ENCODE data around the gene CDCP2. TPM values are rescaled to one million over a fixed set of nuclear protein-coding genes. Genes with fewer than 3 reads are reported as not detected.
A peak's percentile ranks its signal among the peaks of the same experiment; 100 is the strongest.

CDCP2 gene
- total and polyA plus RNA-seq, 10 donors, result 0.23 to 1.6 (median 0.85) TPM; not detected in 3

GRCh38 chr1:54117815-54118563, 34.8 kb downstream of the CDCP2 start:
- TF ChIP-seq POLR2AphosphoS5 (IDR thresholded peaks at IDR 0.05), result no peak
- no peak for TF ChIP-seq CTCF (IDR thresholded peaks at IDR 0.05 in 8 of 11, conservative IDR thresholded peaks at IDR 0.05 in 3 of 11)
- TF ChIP-seq POLR2A (IDR thresholded peaks at IDR 0.05), result no peak
- Histone ChIP-seq H3K4me1 (peaks cover 0 to 24% (median 18%) of the 10 kb centered on the region in 6 donors), H3K27ac (no peak overlapping the region), H3K36me3 (no peaks in the 10 kb centered on the region), H3K9me3 (no peaks in the 10 kb centered on the region), H3K4me3 (no peak overlapping the region), H3K27me3 (replicated peaks in 1 of 7) (peaks cover 0 to 21% (median 0%) of the 10 kb centered on the region in 7 donors)
- intact Hi-C loops (cut with DNase I; ENCODE audit: low total_unique reads), result no loop called here
- 82 to 87% (median 86%) methylated on average over 11 of the region's 11 CpGs for WGBS, 5 donors
- DNase-seq, result peak; percentile 36

GRCh38 chr1:54115520-54115919, 37.3 kb downstream of the CDCP2 start:
- Histone ChIP-seq H3K36me3 (no peaks in the 10 kb centered on the region), H3K27me3 (replicated peaks in 1 of 7) (peaks cover 0 to 3% (median 0%) of the 10 kb centered on the region in 7 donors), H3K9me3 (no peaks in the 10 kb centered on the region), H3K4me3 (no peak overlapping the region), H3K4me1 (peaks cover 0 to 20% (median 12%) of the 10 kb centered on the region in 6 donors), H3K27ac (no peak overlapping the region)
- DNase-seq, result no peak
- WGBS, 5 donors, result 77 to 95% (median 83%) methylated on average over 3 of the region's 3 CpGs
- TF ChIP-seq CTCF (IDR thresholded peaks at IDR 0.05 in 8 of 11, conservative IDR thresholded peaks at IDR 0.05 in 3 of 11) (no peak), POLR2AphosphoS5 (IDR thresholded peaks at IDR 0.05) (no peak), POLR2A (IDR thresholded peaks at IDR 0.05) (no peak)
- intact Hi-C loops (cut with DNase I; ENCODE audit: low total_unique reads), result no loop called here

- 83 to 94% (median 91%) methylated on average over 5 to 6 of the region's 6 CpGs for WGBS, 5 donors
- peak; percentile 45 for DNase-seq
- no peak for TF ChIP-seq CTCF (IDR thresholded peaks at IDR 0.05 in 8 of 11, conservative IDR thresholded peaks at IDR 0.05 in 3 of 11)
- no peak overlapping the region for H3K27ac ChIP-seq
- H3K27me3 ChIP-seq (replicated peaks in 1 of 7), result no peaks in the 10 kb centered on the region
- H3K4me1 ChIP-seq, result peaks cover 0 to 20% (median 12%) of the 10 kb centered on the region in 6 donors
- no peaks in the 10 kb centered on the region for H3K9me3 ChIP-seq
- intact Hi-C loops (cut with DNase I; ENCODE audit: low total_unique reads), result no loop called here
- H3K4me3 ChIP-seq, result no peak overlapping the region
- no peaks in the 10 kb centered on the region for H3K36me3 ChIP-seq
These were observed 37.8 kb downstream of the CDCP2 start for GRCh38 chr1:54114955-54115354.

- Histone ChIP-seq H3K4me3 (no peak overlapping the region), H3K27ac (peak overlapping the region in 4 of 8 donors; percentile 53 to 72 (median 62)), H3K4me1 (peaks cover 0 to 20% (median 12%) of the 10 kb centered on the region in 6 donors), H3K27me3 (replicated peaks in 1 of 7) (no peaks in the 10 kb centered on the region), H3K36me3 (no peaks in the 10 kb centered on the region), H3K9me3 (no peaks in the 10 kb centered on the region)
- peak; percentile 30 for DNase-seq
- intact Hi-C loops (cut with DNase I; ENCODE audit: low total_unique reads), result no loop called here
- WGBS, 5 donors, result 81 to 90% (median 88%) methylated on average over 4 of the region's 4 CpGs
- TF ChIP-seq POLR2AphosphoS5 (IDR thresholded peaks at IDR 0.05) (no peak), POLR2A (IDR thresholded peaks at IDR 0.05) (no peak), CTCF (IDR thresholded peaks at IDR 0.05 in 8 of 11, conservative IDR thresholded peaks at IDR 0.05 in 3 of 11) (no peak)
These were observed 38.8 kb downstream of the CDCP2 start for GRCh38 chr1:54114001-54114400.

All from spleen (tissue), 11 donors.